Activated CD8-positive, alpha-beta memory T cell treated with anti-CD3 and anti-CD28 coated beads, Interleukin-2, amount 50 U/mL, for 48 hours (primary cell): ENCODE measurements around the gene CPPED1.

Experiments
- DNase-seq: peaks from one replicate; pipeline ENCODE4 v3.0.0-alpha.2; 2020

Gene CPPED1

DNA sequence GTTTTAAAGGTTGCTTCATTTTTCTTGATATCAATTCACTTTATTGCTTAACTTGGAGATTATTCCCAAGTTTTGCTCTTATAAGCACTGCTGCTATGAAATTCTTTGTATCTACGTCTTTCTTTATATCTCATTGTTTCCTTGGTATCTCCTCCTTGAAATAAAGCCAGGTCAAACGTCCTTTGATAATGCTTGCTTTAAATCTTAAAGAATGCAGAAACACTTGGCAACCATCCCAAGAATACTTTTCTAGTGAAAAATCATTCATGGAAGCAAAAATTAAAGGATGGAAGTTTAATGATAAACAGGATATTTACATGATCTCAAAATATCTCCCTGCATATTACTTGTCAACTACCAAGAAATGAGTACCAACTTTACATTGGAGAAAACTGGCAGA, 175.2 kb downstream of the CPPED1 start:
- DNase-seq = no peak

- DNase-seq = peak; percentile 34
Observed at GRCh38 chr16:12627394-12627793, 176.3 kb downstream of the CPPED1 start.

GRCh38 chr16:12626411-12626810, 177.3 kb downstream of the CPPED1 start:
- DNase-seq = peak; percentile 30

DNA sequence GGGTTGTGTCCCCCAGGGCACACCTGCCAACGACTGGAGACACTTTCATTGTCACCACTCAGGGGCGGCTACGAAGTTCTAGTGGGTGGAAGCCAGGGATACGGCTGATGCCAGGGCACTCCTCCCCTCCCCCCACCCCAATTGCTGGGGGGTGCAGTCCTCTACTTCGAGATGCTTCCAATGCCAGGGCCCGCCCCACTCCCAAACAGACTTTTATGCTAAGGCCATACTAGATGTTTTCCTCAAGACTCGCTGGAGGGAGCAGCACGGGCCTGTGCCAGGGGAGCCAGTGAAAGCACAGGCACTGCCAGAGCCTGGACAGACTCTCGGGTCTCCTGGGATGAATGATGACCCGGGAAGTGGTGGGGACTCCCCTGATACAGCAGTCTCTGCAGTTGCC, 178.0 kb downstream of the CPPED1 start:
- no peak for DNase-seq

GRCh38 chr16:12625068-12625467, 178.6 kb downstream of the CPPED1 start:
- DNase-seq = peak; percentile 54

- no peak for DNase-seq
Observed at GRCh38 chr16:12620150-12620549, 183.5 kb downstream of the CPPED1 start.

- DNase-seq = no peak
Observed at GRCh38 chr16:12618515-12618914, 185.2 kb downstream of the CPPED1 start.

DNA sequence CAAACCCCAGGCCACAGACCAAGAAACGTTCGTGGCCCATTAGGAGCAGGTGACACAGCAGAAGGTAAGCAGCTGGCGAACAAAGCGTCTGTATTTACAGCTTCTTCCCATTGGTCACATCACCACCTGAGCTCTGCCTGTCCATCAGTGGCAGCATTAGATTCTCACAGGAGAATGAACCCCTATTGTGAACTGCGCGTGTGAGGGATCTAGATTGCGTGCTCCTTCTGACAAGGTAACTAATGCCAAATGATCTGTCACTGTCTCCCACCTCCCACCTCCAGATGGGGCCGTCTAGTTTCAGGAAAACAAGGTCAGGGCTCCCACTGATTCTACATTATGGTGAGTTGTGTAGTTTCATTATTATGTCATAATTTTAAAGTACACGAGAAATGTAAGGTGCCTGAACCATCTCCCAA, 186.3 kb downstream of the CPPED1 start:
- DNase-seq = no peak

DNA sequence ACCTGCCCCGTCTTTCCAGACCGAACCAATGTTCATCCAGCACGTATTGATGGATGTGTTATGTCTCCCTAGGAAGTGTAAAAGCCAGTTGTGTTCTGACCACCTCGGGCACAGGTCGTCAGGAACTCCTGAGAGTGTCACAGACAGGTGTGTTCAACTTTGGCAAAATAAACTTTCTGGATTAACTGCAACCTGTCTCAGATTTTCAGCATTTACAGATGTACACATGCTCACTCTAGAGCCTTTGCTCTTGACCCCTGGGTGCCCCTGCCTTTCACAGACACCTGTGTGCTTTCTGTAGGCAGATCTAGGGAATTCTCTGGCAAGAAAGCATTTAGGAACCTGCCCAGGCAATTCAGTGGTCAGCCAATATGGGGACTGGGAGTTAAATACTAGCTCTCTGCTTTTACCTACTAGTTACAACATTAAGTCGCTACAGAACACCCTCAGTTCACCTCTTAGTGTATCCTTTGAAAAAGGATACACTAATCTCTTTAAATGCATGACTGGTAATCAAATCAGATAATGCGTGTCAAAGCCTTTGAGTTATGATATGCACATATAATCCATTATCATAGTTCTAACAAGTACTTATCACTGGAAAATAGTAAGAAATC, 188.9 kb downstream of the CPPED1 start:
- no peak for DNase-seq

DNA sequence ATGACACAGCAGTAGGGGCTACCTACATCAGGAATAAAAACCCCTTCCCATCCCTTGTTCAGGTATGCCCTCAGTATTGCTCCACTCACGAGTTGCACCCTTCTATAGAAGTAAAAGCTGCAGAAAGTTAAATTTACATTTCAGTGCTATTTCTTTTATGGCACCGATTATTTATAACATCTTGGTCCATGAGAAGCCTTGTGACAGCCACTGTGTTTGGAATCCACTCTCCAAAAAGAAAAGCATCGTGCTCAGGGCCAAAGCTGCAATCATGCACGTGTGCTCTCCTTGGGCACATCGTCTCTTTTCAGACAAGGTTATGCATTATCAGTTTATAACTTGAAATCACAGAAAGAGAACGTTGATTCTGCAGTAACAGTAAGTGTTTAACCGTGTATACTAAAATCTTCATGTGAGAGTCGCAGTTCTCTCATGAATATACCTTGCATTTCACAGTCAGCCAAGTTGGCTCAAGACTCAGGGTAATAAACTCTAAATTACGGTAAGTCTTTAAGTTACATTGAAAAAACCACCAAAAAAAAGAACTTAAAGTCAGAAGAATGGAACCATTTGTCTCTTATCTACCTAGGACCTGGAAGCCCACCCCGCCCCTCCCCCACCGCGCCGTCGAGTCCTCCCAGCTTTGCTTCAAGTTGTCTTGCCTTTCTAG, 189.6 kb downstream of the CPPED1 start:
- no peak for DNase-seq

- peak; percentile 66 for DNase-seq
Observed at GRCh38 chr16:12613131-12613991, 190.3 kb downstream of the CPPED1 start.

- DNase-seq = no peak
Observed at GRCh38 chr16:12612598-12613101, 191.0 kb downstream of the CPPED1 start.

- no peak for DNase-seq
Observed at GRCh38 chr16:12611916-12612597, 191.6 kb downstream of the CPPED1 start.

GRCh38 chr16:12611006-12611477, 192.6 kb downstream of the CPPED1 start:
- no peak for DNase-seq

DNA sequence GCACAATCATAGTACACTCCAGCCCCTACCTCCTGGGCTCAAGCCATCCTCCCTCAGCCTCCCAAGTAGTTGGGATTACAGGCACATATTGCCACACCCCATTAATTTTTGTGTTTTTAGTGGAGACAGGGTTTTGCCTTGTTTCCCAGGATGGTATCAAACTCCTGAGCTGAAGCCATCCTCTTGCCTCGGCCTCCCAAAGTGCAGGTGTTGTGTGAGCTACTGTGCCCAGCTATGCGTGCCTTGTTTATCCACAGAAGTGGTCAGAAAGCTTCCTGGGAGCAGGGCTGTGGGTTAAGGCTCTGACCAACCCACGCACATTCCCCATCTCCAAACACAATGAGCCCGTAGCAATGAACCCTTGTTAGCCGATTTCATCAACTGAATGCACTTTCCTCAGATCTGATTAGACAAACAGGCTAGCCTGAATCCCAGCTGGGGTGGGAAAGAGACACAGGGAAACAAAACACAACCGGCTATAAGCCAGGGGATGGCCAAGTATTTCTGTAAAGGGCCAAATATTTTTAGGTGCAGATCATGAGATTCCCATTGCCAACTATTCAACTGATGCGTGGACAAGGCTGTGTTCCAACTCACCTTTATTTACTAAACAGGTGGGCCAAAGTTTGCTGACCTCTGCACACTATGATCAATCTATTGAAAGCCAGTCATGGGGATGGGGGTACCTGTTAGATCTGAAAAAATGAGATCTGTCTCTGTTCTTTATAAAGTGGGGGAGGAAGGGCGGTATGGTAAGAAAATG, 193.6 kb downstream of the CPPED1 start:
- no peak for DNase-seq
